GM23338 (cell line): ENCODE data around the gene IDH2. TPM values are rescaled to one million over a fixed set of nuclear protein-coding genes. Genes with fewer than 3 reads are reported as not detected.

Source experiments
- ATAC-seq: fragments of 200-7000 bp; cut with Tn5 transposase; 3 replicates; pipeline ENCODE4 v1.9.1; 2020
- DNase-seq: peaks from one replicate; pipeline ENCODE4 v3.0.0-alpha.2; 2015; ENCODE audit warnings: low spot score
- H2AFZ ChIP-seq: fragments of 200-600 bp; sonication (generic); 2 replicates; pipeline ENCODE4 v1.8.0; 2016; ENCODE audit warnings: antibody characterized with exemption, mild to moderate bottlenecking, moderate library complexity
- H3F3A ChIP-seq: fragments of 200-600 bp; sonication (generic); replicated peaks from 2 replicates; pipeline ENCODE4 v1.8.0; 2017; ENCODE audit warnings: antibody characterized with exemption, mixed run types, low read depth
- H3K27ac ChIP-seq: fragments of 200-600 bp; sonication (generic); 2 replicates; pipeline ENCODE4 v1.6.1; 2016; ENCODE audit warnings: low read depth
- H3K27me3 ChIP-seq: fragments of 200-600 bp; sonication (generic); 2 replicates; pipeline ENCODE4 v1.8.0; 2016; ENCODE audit warnings: mild to moderate bottlenecking, mixed run types, moderate library complexity; ENCODE audit not compliant: insufficient read depth
- H3K36me3 ChIP-seq: fragments of 200-600 bp; sonication (generic); 2 replicates; pipeline ENCODE4 v1.8.0; 2016; ENCODE audit warnings: mild to moderate bottlenecking; ENCODE audit not compliant: insufficient read depth
- H3K4me1 ChIP-seq: fragments of 200-600 bp; sonication (generic); 2 replicates; pipeline ENCODE4 v1.8.0; 2016; ENCODE audit warnings: mild to moderate bottlenecking, moderate library complexity; ENCODE audit not compliant: insufficient read depth
- H3K4me2 ChIP-seq: fragments of 200-600 bp; sonication (generic); 2 replicates; pipeline ENCODE4 v1.7.1; 2017; ENCODE audit warnings: mixed run types
- H3K4me3 ChIP-seq: fragments of 200-600 bp; sonication (generic); 2 replicates; pipeline ENCODE4 v1.6.1; 2016; ENCODE audit warnings: mixed run types
- H3K79me2 ChIP-seq: fragments of 200-600 bp; sonication (generic); replicated peaks from 2 replicates; pipeline ENCODE4 v1.8.0; 2017; ENCODE audit warnings: mild to moderate bottlenecking; ENCODE audit not compliant: insufficient read depth
- H3K9me2 ChIP-seq: fragments of 200-600 bp; sonication (generic); 2 replicates; pipeline ENCODE4 v1.8.0; 2017; ENCODE audit not compliant: insufficient read depth
- H4K20me1 ChIP-seq: fragments of 200-600 bp; sonication (generic); replicated peaks from 2 replicates; pipeline ENCODE4 v1.8.0; 2017; ENCODE audit warnings: mild to moderate bottlenecking; ENCODE audit not compliant: insufficient read depth
- H3K27ac Mint-ChIP-seq: 2 replicates; pipeline ENCODE4 v1.8.0; 2020; ENCODE audit warnings: inconsistent platforms, mild to moderate bottlenecking, moderate library complexity, mixed read lengths
- H3K27me3 Mint-ChIP-seq: 3 replicates; pipeline ENCODE4 v1.8.0; 2022; ENCODE audit warnings: low read depth, mild to moderate bottlenecking, moderate library complexity, mixed read lengths, inconsistent platforms; ENCODE audit not compliant: insufficient read depth, poor library complexity
- H3K36me3 Mint-ChIP-seq: 3 replicates; pipeline ENCODE4 v1.8.0; 2021; ENCODE audit warnings: low read depth, mild to moderate bottlenecking, inconsistent platforms, moderate library complexity, mixed read lengths
- H3K4me1 Mint-ChIP-seq: 3 replicates; pipeline ENCODE4 v1.8.0; 2020; ENCODE audit warnings: mild to moderate bottlenecking, inconsistent platforms, mixed read lengths
- H3K4me3 Mint-ChIP-seq: 3 replicates; pipeline ENCODE4 v1.8.0; 2021; ENCODE audit warnings: moderate library complexity, mild to moderate bottlenecking, inconsistent platforms, mixed read lengths
- H3K9me3 Mint-ChIP-seq: 3 replicates; pipeline ENCODE4 v1.8.0; 2020; ENCODE audit warnings: moderate library complexity, mild to moderate bottlenecking, inconsistent platforms, mixed read lengths
- CREB1 ChIP-seq: fragments of 250-450 bp; sonication (Bioruptor Pico); IDR thresholded peaks from 2 replicates; pipeline ENCODE4 v1.5.0; 2020; ENCODE audit warnings: low read depth, mild to moderate bottlenecking, moderate library complexity
- CTCF ChIP-seq, 2 experiments: fragments of 200-600 bp in 1 of 2; sonication (generic) in 1 of 2; conservative IDR thresholded peaks; 2 replicates each; pipeline versions ENCODE4 v1.5.1 to v1.6.1; 2016 to 2017; ENCODE audit warnings: antibody characterized with exemption in 2 of 2, low read depth in 2 of 2, mild to moderate bottlenecking in 2 of 2, moderate library complexity in 1 of 2
- ETS1 ChIP-seq: IDR thresholded peaks from 2 replicates; pipeline ENCODE4 v1.6.1; 2016; ENCODE audit warnings: antibody characterized with exemption
- EZH2 ChIP-seq: fragments of 200-600 bp; sonication (generic); IDR thresholded peaks from one replicate; pipeline ENCODE4 v1.8.0; 2017; ENCODE audit warnings: antibody characterized with exemption, mild to moderate bottlenecking, low read depth; ENCODE audit not compliant: unreplicated experiment
- EZH2phosphoT487 ChIP-seq: fragments of 200-600 bp; sonication (generic); IDR thresholded peaks from one replicate; pipeline ENCODE4 v1.8.1; 2018; ENCODE audit warnings: antibody characterized with exemption; ENCODE audit not compliant: unreplicated experiment
- JUNB ChIP-seq: IDR thresholded peaks from one replicate; pipeline ENCODE4 v1.6.1; 2016; ENCODE audit warnings: antibody characterized with exemption; ENCODE audit not compliant: unreplicated experiment
- POLR2AphosphoS5 ChIP-seq: IDR thresholded peaks from 2 replicates; pipeline ENCODE4 v1.6.1; 2016; ENCODE audit warnings: antibody characterized with exemption, low read depth
- REST ChIP-seq: IDR thresholded peaks from one replicate; pipeline ENCODE4 v1.6.1; 2018; ENCODE audit warnings: antibody characterized with exemption; ENCODE audit not compliant: unreplicated experiment
- STAT1 ChIP-seq: IDR thresholded peaks from one replicate; pipeline ENCODE4 v1.6.1; 2016; ENCODE audit warnings: antibody characterized with exemption; ENCODE audit not compliant: unreplicated experiment
- ZNF114 ChIP-seq: fragments of 250-450 bp; sonication (Bioruptor Pico); IDR thresholded peaks from 2 replicates; pipeline ENCODE4 v1.5.0; 2020; ENCODE audit warnings: mild to moderate bottlenecking, moderate library complexity
- ZNF331 ChIP-seq: fragments of 250-450 bp; sonication (Bioruptor Pico); IDR thresholded peaks from 2 replicates; pipeline ENCODE4 v1.5.0; 2020; ENCODE audit warnings: low read depth, mild to moderate bottlenecking, moderate library complexity
- ZNF462 ChIP-seq: fragments of 250-450 bp; sonication (Bioruptor Pico); IDR thresholded peaks from 2 replicates; pipeline ENCODE4 v1.5.0; 2020; ENCODE audit warnings: mild to moderate bottlenecking, moderate library complexity
- polyA plus RNA-seq: library from polyadenylated mRNA; unstranded; fragments of >200 nt; fragmentation: Nextera tagmentation; extraction: Ambion mirVana; gene quantifications from 2 replicates; pipeline ENCODE4 v1.2.1, GENCODE V29; 2016
- total RNA-seq: library from RNA; depleted of rRNA; stranded (reverse); fragments of >200 nt; shearing (Covaris generic); gene quantifications from 2 replicates; pipeline ENCODE4 v1.2.3, GENCODE V29; 2014

IDH2 gene
- total and polyA plus RNA-seq, 2 experiments from 2014 or later: 54.9 to 64.0 TPM

GRCh38 chr15:90056529-90056928, 45.7 kb downstream of the IDH2 start:
- no peaks in the 10 kb centered on the region for H3K9me3 Mint-ChIP-seq
- no peak overlapping the region for H2AFZ ChIP-seq
- peaks cover 17% of the 10 kb centered on the region for H3K4me1 ChIP-seq
- no peak overlapping the region for H3K4me3 Mint-ChIP-seq
- H3K4me2 ChIP-seq: no peak overlapping the region
- no peaks in the 10 kb centered on the region for H3K36me3 ChIP-seq
- H4K20me1 ChIP-seq: no peaks in the 10 kb centered on the region; the same call in 1 of the 2 replicates
- H3K79me2 ChIP-seq: no peaks in the 10 kb centered on the region
- TF ChIP-seq CREB1 (CRISPR knock-in tag): no peak
- TF ChIP-seq EZH2: no peak
- TF ChIP-seq CTCF (conservative IDR thresholded peaks at IDR 0.05; ENCODE audit: low read depth in 2 of 2): no peak
- TF ChIP-seq ZNF462 (CRISPR knock-in tag): no peak
- TF ChIP-seq POLR2AphosphoS5: no peak
- no peak for TF ChIP-seq ZNF114 (CRISPR knock-in tag)
- no peak for TF ChIP-seq ZNF331
- TF ChIP-seq JUNB: no peak
- no peak for TF ChIP-seq ETS1
- TF ChIP-seq STAT1: no peak
- no peak for TF ChIP-seq EZH2phosphoT487
- TF ChIP-seq REST: no peak
- peaks cover 4% of the 10 kb centered on the region; the same call in 1 of the 2 replicates for H3F3A ChIP-seq
- no peak overlapping the region for H3K27ac ChIP-seq
- H3K27ac Mint-ChIP-seq: no peak overlapping the region
- H3K9me2 ChIP-seq: no peaks in the 10 kb centered on the region
- no peak for ATAC-seq
- no peaks in the 10 kb centered on the region; the same call in 1 of the 3 replicates for H3K36me3 Mint-ChIP-seq
- H3K4me1 Mint-ChIP-seq: peaks cover 47% of the 10 kb centered on the region
- H3K27me3 ChIP-seq: no peaks in the 10 kb centered on the region
- no peak overlapping the region for H3K4me3 ChIP-seq
- DNase-seq: no peak
- H3K27me3 Mint-ChIP-seq: peaks cover 17% of the 10 kb centered on the region
